Stimulated activated CD4-positive, alpha-beta T cell treated with anti-CD3 and anti-CD28 coated beads, Interleukin-12 subunit alpha, Interleukin-12 subunit beta, amount 100 ng/mL, for 24 hours (primary cell): ENCODE results near the gene FOXI1.

Experiments used
- DNase-seq, 2 experiments: peaks; one replicate each; pipeline ENCODE4 v3.0.0-alpha.2; 2020; ENCODE audit warnings: low read depth in 2 of 2

FOXI1 gene

GRCh38 chr5:170105642-170106611 lies at the start of gene FOXI1:
TSS of gene FOXI1 (plus strand) at chr5:170105897. CDS start at chr5:170105958, 61 bp downstream.
- no peak for DNase-seq

- no peak for DNase-seq
Measured at GRCh38 chr5:170056561-170057267, 49.0 kb upstream of the FOXI1 start.

DNA sequence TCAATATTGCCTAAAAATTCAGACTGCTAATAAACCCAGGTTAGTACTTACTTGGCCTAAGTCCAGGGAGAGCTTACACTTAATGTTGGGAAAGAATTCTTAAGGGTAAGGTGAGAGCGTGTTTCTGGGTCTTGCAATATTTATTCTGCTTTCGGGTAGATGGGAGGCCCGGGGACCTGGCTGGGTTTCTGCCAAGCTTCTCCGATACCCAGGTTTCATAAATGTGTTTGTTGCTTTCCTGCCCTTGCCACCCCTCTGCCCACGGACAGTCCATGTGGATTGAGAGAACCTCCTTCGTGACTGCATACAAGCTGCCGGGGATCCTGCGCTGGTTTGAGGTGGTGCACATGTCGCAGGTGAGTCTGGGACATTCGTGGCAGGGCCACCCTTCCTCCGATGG lies 48.4 kb upstream of the FOXI1 start:
- DNase-seq, result no peak

GRCh38 chr5:170059221-170059620 lies 46.5 kb upstream of the FOXI1 start:
- DNase-seq, result no peak

GRCh38 chr5:170067152-170067551 lies 38.5 kb upstream of the FOXI1 start:
- DNase-seq, result no peak

DNA sequence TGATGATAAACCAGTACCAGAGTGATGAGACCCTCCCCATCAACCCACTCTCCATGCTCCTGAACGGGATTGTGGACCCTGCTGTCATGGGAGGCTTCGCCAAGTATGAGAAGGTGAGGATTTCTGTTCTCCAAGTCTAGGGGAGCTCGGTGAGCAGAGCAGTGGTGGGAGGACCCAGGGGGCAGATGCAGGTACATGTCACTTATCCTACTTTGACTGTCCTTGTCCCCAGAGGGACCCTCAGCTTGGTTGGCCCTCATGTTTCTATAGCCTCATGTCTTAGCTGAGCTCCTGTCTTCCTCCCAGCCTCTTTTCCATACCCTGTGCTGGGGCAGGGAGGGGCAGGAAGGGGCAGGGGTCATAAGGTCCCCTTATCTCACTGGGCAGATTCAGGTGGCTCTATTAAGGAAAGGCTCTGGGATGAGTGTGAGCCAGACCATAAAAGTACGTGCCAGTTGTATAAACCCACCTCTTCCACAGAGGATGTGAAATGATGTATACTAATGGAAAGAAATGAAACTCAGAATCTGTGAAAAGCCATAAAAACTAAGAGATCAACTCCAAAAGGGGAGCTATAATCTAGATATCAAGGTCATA lies 38.0 kb upstream of the FOXI1 start:
- DNase-seq, result no peak

GRCh38 chr5:170069512-170069911 lies 36.2 kb upstream of the FOXI1 start:
- DNase-seq, result no peak

DNA sequence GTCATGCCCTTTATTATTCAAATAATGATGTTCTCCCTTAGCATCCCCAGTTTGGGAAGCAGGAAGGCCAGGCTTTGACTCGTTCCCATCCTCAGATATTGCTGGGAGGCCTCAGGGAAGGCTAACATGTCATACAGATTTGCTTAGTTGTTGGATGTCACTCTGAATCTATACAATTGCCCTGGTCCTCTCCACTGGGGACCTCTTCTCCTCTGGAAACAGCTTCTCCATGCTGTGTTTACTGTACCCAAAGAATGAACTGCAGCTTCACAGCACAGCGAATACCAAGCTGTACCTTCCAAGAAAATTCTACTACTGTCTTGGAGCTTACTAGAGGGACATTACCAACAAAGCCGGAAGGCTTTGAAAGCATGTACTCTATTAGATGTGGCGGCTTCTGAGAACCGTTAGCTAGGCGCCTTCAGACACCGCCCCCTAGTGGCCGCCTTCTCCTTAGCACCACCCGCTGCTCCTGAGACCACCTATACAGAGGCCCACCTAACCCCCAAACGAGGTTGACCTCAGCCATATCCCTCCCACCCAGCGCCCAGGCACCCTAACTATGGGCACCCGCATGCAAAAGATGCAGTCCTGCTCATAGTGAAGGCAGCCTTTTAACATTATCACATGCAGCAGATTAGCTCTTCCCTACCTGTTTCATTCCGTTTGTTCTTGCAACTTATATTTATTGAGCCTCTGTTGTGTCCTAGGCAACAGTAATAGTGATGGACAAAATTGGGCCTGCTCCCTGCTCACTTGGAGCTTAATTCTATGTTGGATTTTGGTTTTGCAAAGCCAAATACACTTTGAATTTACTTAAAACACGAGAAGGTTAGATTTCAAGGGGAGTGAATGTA lies 34.9 kb upstream of the FOXI1 start:
- peak in 1 of 2 experiments; percentile 10 for DNase-seq

DNA sequence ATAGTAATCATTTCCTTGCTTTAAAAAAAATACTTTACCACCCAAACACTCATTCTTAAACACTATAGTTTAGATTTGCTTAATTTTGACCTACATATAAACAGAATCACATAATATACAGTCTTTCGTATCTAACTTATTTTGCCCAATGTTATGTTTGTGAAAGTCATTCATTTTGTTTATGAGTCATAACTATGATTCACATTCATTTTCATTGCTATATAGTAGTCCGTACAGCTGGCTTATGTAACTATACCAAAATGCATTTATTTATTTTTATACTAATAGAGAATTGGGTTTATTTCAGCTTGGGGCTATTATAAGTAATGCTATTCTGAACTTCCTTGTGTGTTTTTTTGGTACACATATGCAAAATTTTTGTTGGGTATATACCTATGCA lies 33.9 kb upstream of the FOXI1 start:
- no peak for DNase-seq

DNA sequence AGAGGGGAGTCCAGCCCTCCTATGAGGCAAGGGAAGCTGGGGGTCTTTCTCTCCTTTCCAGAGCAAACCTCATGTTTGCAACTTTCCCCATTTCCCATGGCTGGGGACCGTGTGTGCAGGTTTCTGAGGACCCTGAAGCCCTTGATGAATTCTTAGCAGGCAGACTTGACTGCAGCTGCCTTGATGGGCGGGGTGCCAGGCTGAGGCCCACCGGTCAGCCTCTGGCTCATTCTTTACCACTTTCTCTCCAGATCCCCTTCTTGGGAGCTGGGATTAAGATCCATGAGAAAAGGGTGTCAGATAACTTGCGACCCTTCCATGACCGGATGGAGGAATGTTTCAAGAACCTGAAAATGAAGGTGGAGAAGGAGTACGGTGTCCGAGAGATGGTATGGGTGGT lies 30.0 kb upstream of the FOXI1 start:
- DNase-seq, result no peak

DNA sequence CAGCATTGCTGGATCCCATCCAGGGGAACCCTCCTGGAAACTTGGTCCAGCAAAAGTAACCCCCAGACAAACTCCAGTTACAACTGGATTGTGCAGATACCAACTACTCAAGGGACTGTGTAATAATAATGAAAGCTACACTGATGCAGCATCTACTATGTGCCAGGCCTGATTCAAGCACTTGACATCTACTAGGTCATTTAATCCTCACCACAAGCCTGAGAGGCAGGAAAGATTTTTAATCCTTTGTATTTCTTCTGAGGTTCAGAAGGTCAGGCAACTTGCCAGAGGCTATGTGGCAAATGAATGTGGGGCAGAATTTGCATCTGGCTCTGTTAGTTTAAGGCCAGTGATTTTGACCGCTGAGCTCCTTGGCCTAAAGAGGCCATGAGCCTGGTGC lies 29.5 kb upstream of the FOXI1 start:
- DNase-seq, result no peak

- DNase-seq, result no peak
Measured at GRCh38 chr5:170076739-170077138, 29.0 kb upstream of the FOXI1 start.

- DNase-seq, result no peak
Measured at GRCh38 chr5:170077526-170077925, 28.2 kb upstream of the FOXI1 start.

DNA sequence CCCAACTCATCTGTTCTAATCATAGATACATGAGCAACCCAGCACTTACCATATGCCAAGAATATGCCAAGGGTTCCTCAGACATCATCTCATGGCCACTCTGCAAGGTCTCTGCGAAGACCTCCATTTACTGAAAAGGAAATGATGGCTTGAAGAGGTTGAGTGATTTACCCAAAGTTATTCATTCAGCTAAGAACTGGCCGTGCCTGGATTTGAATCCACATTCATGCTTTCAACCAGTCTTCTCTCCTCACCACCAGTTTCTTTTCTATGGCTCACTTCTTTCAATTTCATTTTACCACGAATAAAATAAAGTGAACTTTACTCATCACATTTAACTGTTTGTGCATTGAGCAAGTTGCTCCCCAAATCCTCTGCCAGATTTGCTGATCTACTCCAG lies 27.2 kb upstream of the FOXI1 start:
- no peak for DNase-seq

- no peak for DNase-seq
Measured at GRCh38 chr5:170078931-170079330, 26.8 kb upstream of the FOXI1 start.

DNA sequence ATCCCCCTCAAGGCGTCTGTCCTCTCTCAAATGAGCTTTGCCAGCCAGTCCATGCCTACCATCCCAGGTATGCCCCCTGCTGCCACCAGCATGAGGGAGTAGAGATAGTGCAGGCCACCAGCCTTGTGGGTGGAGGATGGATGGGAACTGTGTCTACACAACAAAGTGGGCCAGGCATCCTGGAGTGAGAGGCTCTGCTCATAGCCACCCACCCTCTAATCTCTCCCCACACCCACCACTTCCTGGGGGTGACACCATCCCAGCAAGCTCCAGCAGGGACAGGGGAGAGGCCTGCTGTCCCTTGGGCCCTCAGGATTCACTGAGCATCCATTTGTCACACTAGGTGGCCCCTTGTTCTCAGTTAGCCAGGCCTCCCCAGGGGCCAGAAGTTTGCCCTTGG lies 25.5 kb upstream of the FOXI1 start:
- DNase-seq, result no peak

- no peak for DNase-seq
Measured at GRCh38 chr5:170080786-170081445, 24.8 kb upstream of the FOXI1 start.

DNA sequence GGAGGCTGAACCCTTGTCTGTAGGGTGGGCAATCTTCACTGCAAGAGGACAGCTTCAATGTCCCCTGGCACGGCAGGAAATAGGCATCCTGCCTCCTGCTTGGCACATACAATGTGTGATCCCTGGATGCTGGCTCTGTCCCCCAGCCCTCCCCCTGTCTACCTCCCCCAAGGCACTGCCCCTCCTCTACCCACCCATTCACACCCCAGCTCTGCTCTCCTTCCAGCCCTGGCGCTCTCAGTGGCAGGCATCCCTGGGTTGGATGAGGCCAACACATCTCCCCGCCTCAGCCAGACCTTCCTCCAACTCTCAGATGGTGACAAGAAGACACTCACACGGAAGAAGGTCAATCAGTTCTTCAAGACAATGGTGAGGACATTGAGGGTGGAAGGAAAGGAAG lies 24.1 kb upstream of the FOXI1 start:
- no peak for DNase-seq

DNA sequence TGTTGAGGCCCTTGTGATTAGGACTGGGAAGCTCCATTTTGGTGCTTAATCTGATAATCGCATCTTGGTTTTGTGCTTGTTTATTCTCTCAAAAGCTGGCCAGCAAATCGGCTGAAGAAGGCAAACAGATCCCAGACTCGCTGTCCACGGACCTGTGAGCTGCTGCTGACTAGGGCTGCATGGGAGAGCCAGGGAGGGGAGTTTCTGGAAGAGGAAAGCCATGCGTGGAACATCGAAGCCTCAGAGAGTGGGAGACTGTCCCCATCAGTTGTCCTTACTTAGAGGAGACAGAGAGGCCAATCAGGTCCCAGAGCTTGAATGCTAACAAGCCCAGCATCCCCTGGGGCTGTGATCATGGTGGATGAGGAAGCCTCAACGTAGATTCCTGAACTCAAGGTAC lies 23.0 kb upstream of the FOXI1 start:
- DNase-seq, result no peak

GRCh38 chr5:170087168-170087817 lies 18.4 kb upstream of the FOXI1 start:
- no peak for DNase-seq
